NCI-H2171 treated with DMSO at 0.1 percent for 48 hours (cell line): Measurements from ENCODE around the gene RPL18.
A peak's percentile ranks its signal among the peaks of the same experiment; 100 is the strongest.
"Not testable (repeated sequence)": the region's sequence is repeated elsewhere in the genome, so short reads cannot be mapped to it uniquely, and the experiment has no call there.

ENCODE experiments used
- DNase-seq: peaks from one replicate; lab custom pipeline; 2025; lab: John Stamatoyannopoulos, UW

The RPL18 gene

DNA sequence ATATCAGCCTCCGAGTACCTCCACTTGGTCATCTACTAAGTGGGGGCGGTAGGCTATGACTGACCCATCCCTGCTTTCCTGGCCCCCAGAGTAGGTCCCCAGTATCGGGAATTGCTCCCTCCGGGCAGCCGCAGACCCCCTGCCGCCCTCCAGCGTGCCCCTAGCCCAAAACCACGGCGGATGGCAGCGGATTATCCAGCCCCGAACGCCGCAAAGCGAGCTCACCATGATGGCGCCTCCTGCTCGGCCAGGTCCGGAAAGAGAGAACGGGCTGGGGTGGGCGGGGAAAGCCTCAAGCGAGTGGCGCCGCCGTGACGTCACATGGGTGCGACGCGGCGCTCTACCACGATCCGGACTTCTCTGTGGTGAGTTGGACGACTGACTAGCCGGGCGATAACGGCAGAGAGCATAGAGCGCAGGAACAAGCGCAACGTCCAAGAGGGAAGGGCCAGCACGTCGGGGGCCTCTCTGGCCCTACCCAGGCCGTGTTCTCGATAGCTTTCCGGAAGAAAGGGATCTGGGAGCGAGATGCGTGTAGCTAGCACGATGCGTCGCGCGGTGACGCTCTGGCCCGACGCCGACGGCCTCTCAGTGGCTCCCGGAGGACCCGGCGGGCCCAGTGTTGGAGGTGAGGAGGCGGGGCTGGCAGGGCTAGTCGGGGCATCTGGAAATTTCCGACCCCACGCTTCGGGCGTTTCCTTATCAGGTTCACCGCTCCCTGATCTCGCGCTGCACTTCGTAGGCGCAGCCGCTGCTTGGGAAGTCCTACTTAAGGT lies at the start of gene RPL18, which contains the start of gene SPHK2:
TSS of gene RPL18 (minus strand) at position 263 of the 776 bp plus-strand sequence. CDS start at position 228, 35 bp downstream.
TSS of gene SPHK2 (plus strand) at position 591 of the 776 bp plus-strand sequence. CDS start 1,009 bp downstream, outside the sequence.
- DNase-seq: peak; percentile 100

DNA sequence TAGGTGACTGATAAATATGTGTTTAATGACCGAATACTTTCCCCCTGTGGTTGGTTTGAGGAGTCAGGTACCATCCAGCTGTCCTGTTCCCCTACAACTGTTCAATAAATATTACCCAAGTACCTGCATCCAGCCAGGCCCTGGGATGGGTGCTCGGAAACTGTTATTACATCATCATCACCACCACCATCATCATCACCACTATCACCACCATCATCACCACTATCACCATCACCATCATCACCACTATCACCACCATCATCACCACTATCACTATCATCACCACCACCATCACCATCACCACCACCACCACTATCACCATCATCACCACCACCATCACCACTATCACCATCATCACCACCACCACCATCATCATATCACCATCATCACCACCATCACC lies 49.8 kb upstream of the RPL18 start:
- no peak for DNase-seq

DNA sequence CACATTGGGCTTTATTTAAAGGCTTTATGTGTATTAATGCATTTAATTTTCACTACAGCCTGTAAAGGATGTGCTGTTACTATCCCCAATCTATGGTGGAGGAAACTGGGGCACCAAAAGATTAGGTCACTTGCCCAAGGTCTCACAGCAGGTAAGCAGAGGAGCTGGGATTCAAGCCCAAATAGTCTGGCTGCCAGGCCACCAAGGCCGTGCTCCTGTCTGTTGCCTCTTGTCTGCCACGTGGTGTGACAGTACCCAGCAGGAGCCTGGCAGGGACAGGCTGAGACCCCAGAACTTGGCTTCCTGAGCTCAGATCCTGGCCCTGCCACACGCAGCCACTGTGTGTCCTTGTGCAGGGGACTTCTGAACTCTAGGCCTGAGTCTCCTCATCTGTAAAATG lies 49.4 kb upstream of the RPL18 start:
- no peak for DNase-seq

DNA sequence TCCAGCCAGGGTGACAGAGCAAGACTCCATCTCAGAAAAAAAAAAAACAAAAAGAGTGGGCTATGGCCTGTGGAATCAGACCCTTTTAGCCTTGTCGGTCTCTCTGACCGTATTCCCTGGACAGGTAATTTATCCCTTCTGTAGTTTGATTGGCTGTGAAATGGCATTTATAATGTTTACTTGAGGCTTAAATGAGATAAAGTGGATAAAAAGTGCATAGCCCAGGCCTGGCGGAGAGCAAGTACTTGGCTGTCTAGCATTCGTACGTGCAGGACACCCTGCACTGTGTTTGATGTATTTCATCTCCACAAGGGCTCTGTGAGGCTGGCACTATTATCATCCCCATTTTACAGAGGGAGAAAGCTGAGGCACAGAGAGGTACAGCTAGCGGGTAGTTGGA lies 46.8 kb upstream of the RPL18 start:
- no peak for DNase-seq

DNA sequence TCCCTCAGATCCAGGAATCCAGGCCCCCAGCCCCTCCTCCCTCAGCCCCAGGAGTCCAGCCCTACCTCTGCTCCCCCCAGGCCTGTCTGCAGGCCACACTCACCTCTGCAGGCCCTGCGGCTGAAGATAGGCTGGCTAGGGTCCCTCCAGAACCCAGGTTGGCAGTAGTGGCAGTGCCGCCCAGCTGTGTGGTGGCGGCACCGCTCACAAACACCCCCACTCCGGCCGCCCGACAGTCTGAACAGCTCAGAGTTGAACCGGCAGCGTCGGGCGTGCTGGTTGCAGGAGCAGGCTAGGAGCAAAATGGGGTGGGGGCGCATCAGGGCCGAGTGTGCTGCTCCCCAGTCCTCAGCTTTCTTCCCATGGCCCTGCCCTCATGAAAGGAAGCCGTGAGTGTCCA lies 45.5 kb upstream of the RPL18 start:
- DNase-seq: no peak

DNA sequence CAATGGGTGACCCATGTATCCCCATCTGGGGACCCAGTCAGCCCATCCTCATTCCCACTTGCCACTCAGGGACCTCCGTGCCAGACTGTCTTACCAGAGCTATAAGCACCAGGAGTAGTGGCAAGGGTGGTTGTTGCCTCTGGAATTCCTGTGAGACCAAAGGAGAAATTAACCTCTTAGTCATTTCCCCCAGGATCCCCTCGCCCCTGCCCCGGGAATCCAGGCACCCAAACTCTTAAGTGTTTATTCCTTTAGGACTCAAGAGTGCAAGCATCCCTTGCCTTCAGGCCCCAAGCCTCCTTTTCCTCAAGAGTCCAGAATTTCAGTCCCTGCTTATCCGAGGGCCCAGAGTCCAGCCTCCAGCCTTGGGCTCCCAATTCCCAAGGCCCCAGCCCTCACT lies 44.7 kb upstream of the RPL18 start:
- DNase-seq: no peak

DNA sequence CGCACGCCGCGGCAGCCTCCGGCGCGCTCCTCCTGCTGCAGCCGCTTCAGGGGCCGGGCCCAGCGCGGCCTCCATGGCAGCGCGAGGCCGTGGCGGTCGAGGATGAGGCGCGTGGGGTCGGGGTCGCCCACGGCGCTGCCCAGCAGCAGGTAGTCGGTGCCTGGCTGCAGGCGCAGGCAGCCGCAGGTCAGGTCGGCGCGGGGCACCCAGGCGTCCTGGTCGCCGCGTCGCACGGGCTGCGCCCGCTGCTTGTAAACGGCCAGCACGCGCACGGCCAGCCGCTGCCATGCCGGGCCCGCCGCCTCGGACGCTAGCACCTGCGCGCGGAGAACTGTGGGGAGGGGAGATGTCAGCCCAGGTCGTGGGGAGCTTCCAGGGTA lies 42.7 kb upstream of the RPL18 start:
- DNase-seq: no peak

DNA sequence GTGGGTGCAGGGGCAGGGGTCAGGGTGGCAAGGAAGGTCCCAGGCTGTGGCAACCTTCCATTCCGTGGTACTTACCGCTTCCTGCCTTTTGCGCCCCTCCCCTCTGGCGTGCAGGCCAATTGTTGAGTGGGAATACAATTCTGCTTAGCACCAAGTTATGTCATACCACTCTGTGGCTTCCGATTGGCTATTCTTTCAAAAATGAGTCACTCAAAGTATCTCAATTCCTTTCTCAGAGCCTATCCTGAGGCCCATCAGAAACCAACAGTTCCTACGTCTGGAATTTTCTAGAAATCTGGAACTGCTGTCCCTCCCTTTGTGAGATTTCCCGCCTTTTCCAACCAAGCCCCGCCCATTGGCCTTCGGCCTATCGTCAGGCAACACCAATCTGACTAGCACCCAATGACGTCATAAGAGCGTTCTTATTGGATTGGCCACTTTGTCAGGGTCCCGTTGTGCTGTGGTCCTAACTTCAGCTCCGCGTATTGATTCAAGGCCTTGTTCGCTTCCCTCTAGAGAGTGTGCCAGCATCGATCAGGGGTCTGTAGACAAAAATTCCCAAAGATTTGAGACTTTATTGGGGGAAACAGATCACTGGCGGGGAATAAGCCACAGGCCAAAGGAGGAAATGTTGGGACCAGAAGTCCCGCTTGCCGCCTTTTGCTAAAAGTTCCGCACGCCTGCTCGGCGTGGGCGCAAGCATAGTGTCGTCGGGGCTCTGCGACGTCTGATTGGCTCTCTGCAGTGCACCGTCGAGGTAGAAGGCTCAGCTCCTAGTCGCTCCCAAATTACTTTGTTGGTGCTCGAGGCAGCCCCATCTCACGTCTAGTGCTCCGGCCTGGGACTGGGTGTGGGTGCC lies 42.1 kb upstream of the RPL18 start:
- DNase-seq: no peak

DNA sequence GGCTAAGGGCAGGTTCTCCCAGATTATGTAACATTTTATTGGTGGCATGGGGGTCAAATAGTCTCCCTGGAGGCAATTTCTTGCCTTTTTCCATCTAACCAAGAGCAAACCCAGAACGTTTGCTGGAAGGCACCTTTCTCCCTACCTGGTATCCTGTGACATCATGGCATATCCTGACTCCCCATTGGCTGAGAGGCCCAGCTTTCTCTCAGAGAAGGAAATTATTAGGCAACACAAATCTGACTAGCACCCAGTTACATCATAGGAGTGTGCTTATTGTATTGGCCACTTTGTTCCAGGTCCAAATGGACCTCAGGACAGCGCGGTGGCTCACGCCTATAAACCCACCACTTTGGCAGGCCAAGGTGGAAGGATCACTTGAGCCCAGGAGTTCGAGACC lies 40.8 kb upstream of the RPL18 start:
- DNase-seq: no peak

DNA sequence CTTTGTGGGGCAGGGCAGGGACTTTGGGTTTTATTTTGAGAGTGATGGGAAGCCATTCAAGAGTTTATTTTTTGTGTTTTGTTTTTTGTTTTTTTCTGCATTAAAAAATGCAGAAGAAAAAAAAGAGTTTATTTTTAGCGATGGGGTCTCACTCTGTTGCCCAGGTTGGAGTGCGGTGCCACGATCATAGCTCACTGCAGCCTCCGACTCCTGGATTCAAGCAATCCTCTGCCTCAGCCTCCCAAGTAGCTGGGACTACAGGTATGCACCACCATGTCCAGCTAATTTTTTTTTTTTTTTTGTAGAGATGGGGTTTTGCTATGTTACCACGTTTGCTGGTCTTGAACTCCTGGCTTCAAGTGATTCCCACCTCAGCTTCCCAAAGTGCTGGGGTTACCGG lies 39.5 kb upstream of the RPL18 start:
- DNase-seq: no peak

DNA sequence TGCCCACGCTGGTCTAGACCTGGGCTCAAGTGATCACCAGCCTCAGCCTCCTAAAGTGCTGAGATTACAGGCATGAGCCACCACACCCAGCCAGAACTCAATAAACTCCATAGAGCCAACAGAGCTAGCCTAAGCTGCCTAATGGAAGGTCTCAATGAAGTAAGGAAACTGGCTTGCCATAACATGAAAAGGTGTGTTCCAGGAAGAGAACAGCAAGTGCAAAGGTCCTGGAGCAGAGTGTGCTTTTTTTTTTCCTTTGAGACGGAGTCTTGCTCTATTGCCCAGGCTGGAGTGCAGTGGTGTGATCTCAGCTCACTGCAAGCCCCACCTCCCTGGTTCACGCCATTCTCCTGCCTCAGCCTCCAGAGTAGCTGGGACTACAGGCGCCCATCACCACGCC lies 38.9 kb upstream of the RPL18 start:
- not testable (repeated sequence) for DNase-seq

DNA sequence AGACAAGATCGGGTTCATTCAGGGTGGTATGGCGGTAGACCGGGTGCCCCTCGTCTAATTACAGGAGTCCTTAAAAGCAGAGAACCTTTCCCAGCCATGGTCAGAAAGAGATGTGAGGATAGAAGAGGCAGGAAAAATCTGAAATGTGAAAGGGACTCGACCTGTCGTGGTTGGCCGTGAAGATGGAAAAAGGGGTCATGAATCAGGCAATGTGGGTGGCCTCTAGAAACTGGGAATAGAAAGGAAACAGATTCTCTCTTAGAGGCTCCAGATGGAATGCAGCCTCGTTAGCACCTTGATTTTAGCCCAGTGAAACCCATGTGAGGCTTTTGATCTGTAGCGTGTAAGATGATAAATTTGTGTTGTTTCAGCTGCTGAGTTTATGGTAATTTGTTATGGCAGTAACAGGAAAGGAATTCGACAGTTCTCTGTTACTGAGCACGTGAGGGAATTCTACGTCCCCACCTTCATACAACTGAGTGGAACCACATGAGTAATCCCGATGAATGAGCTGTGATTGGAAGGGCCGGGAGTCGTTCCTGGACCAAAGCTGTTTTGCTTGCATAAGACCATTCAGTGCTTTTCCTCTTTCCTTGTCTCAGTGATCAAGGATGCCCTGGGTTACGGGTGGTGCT lies 38.0 kb upstream of the RPL18 start:
- DNase-seq: peak; percentile 49

DNA sequence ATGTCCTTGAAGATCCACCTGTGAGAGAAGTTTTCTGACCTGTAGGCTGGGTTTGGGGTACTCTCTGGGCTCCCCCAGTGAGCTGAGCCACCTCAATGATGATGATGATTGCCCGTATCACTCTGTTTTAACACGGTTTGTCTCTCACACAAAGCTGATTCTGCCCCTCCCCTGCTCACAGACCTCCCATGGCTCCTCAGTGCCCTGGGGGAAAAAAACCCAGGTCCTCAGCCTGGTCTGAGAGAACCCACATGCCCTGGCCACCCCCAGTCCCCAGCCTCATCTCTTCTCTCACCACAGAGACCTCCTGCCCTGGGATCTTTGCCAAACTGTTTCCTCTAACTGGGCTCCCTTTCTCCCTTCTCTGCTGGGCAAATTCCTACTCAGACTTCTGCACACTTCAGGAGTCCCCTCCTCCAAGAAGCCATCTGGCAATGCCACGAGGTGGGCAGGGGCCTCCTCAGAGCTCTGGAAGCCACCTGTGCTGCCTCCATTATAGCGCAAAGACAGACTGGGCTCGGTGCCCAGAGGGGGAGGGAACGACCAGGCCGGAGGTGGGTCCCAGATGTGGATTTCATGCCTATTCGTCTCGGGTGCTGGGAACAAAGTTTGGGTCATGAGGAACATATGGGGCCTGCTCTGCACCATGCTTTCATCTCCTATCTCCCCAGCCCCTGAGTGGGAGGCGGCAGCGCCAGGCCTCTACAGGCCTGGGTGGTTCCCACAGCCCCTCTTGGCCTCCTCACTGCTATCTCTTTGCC lies 35.5 kb upstream of the RPL18 start:
- DNase-seq: peak; percentile 99

DNA sequence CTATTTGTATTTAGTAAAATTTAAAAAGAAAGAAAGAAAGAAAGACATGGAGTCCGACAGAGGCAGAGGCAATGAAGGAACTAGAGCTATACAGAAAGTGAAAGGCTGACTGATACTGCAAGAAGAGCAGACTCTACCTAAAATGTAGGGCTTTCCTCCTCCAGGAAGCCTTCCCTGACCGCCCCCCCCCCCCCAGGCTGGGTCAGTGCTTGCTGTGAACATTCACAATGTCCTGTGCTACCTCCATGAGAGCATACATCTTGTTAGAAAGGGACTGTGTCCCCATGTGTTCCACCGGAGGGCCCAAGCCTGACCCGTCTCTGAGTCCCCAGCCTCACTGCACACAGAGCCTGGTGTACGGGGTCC lies 32.7 kb upstream of the RPL18 start:
- DNase-seq: no peak

DNA sequence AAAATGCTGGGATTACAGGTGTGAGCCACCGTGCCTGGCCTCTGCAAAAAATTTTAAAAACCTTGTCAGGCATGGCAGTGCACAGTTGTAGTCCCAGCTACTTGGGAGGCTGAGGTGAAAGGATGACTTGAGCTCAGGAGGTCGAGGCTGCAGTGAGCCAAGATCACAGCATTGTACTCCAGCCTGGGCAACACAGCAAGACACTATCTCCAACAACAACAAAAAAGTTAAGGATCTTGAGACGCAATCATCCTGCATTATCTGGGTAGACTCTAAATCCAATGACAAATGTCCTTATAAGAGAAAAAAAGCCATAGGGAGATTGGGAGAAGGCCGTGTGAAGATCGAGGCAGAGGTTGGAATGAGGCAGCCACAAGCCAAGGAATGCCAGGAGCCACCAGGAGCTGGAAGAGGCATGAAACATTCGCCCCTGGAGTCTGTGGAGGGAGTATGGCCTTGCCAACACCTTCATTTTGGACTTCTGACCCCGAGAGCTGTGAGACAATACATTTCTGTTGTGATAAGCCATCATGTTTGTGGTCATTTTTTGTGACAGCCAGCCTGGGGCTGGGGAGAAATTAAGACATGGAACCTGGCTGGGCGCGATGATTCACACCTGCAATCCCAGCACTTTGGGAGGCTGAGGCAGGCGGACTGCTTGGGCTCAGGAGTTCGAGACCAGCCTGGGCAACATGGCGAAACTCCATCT lies 32.1 kb upstream of the RPL18 start:
- DNase-seq: no peak

DNA sequence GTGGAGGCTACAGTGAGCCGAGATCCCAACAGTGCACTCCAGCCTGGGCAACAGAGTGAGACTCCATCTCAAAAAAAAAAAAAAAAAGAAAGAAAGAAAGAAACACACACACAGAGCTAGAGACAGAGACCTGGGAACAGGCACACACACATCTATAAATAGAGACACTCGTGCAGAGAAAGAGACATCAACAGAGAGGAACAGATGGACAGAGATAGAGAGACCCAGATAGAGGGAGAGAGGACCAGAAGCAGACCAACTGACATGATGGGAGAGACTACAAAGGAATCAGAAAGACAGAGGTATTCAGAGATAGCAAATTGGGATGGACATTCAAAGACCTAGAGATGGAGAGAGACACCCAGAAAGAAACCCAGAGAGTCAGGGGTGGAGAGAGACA lies 29.2 kb upstream of the RPL18 start:
- peak; percentile 55 for DNase-seq

DNA sequence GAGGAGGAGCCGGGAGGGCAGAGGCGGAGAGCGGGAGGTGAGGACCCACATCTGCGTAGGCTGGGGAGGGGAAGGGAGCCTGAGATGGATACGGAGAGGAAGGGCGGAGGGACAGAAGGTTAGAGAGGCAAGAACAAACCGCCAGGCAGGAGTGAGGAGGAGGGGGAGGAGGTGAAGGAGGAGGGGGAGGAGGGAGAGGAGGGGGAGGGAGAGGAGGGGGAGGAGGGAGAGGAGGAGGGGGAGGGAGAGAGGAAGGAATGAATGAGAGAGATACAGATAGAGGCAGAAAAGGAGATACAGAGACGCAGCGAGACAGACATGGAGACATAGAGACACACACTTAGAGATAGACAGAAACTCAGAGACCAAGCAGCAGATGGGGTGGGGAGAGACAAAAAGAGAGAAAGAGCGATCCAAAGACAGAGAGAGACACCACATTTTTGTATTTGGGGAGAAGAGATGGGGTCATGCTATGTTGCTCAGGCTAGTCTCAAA lies 27.8 kb upstream of the RPL18 start:
- no peak for DNase-seq

DNA sequence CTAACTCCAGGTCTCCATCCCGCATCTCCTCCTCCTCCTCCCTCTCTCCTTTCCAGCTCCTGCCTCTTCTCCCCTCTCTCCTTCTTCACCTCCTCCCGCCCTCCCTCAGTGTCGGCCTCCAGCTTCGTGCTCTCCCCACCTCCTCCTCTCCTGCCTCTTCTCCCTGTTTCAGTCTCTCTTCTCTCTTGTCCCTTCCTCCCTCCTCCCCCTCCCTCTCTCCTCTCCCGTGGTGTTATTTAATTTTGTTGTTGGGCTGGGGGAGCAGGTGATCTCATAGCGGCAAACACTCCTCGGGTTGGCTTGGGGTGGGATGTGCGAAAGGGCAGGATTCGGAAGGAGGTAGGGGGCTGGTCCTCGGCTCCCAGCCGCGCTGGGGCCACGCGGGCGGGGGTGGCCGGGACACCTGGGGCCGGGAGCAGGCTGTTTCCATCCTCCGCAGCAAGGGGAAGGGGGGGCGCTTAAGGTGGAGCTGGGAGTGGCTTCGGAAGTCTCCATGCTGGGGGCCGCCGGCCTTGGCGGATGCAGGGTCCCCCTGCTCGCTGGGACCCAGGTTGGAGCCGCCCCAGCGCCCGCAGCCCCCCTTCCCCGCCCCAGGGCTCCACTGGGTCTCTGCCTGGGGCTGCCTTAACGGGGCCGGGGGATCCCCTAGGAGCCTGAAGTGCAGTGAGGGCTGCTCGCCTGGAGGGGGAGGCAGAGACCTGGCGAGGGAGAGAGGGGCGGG lies 27.2 kb upstream of the RPL18 start, which contains the start of gene CA11:
TSS of gene CA11 (minus strand) at position 187 of the 721 bp plus-strand sequence. CDS start 555 bp downstream, outside the sequence.
- peak; percentile 97 for DNase-seq

DNA sequence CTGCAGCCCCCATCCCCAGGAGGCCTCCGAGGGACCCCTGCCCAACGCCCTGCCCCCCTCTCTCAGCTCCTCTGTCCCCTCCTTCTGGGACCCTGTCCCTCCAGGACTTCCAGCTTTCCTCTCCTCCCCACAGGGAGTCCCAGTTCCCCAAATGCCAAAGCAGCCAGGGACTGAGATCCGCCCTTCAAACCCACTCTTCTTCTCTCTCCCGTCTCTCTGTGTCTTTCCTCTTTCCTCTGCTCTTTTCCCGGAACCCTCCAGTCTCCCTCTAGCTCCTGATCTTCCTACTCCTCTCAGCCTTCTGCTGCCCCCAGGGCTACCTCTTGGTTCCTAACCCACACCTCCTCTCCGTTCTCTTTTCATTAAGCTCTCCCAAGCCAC lies 26.6 kb upstream of the RPL18 start:
- no peak for DNase-seq

DNA sequence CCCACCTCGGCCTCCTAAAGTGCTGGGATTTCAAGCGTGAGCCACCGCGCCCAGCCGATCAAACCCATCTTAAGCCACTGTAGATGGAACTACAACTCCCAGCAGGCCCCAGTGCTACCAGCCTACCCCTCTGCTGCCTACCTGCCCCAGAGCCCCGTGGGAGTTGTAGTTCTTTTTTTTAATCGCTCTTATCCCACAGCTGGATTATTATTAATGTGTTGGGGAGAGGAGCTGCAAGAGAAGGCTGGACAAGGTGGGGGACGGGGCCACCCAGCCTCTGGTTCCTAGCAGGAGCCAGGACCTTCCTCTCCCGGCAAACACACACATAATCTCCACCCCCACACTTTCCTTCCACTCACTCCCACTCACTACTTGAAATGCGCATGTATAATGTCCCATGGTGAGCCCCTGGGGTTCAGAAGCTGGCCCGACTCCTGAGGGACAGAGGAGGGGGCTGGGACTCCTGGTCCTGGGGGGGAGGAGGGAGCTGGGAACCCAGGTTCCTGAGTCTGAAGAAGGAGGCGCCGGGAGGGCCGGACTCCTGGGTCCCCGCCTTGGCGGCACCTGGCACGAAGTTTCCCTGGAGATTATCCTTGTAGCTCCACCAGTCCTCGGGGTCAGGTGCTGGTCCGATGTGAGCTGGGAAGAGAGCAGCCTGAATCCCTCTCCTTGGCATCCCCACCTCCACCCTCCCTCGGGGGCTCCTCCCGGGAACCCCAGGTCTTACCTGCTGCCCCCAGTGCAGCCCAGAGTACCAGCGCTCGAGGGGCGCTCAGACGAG lies 26.1 kb upstream of the RPL18 start:
- peak; percentile 89 for DNase-seq
